ENCODE results near the gene LRRC40. TPM values are rescaled to one million over a fixed set of nuclear protein-coding genes. Genes with fewer than 3 reads are reported as not detected.

LRRC40 gene
- total and polyA plus RNA-seq, 2 donors: 16.3 to 22.2 TPM

DNA sequence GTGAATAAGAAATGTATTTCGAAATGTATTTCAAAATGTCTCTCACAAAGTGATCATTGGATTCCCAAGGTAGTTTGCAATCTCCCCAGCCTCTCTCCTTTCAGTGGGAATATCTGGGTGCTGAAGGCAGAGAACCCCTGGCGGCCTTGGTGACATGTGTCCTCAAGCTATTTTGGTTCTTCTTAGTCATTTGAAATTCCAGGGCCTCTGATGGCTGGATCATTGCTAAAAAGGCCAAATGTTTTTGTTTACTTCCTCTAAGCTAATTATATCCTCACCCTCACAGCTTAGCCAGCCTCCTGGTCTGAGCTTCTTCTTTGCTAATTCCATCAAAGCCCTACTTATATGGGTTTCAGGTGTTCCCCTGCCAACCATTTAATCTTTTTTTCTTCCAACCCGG is 71.2 kb downstream of the LRRC40 start:
- no peaks in the 10 kb centered on the region for H3K9me3 ChIP-seq (ENCODE audit: control insufficient read depth in 2 of 2, insufficient read depth in 1 of 2, low read length in 1 of 2)
- no peak overlapping the region for H3K27ac ChIP-seq (ENCODE audit: low read depth in 1 of 2, low read length in 1 of 2)
- WGBS: 93% methylated on average over 3 of the region's 3 CpGs
- H3K27me3 ChIP-seq (ENCODE audit: control insufficient read depth in 2 of 2, insufficient read depth in 1 of 2, low read length in 1 of 2): no peaks in the 10 kb centered on the region
- H3K4me1 ChIP-seq (ENCODE audit: control insufficient read depth in 2 of 2, insufficient read depth in 2 of 2, low read length in 2 of 2): no peaks in the 10 kb centered on the region
- DNase-seq (ENCODE audit: low read depth in 6 of 9, low spot score in 9 of 9): no peak
- H3K4me3 ChIP-seq (ENCODE audit: low read length in 2 of 2): no peak overlapping the region
- H3K36me3 ChIP-seq (ENCODE audit: control insufficient read depth in 2 of 2, insufficient read depth in 2 of 2, low read length in 1 of 2): no peaks in the 10 kb centered on the region

- Histone ChIP-seq H3K36me3 (ENCODE audit: control insufficient read depth in 2 of 2, insufficient read depth in 2 of 2, low read length in 1 of 2) (no peaks in the 10 kb centered on the region), H3K4me3 (ENCODE audit: low read length in 2 of 2) (no peak overlapping the region), H3K27ac (ENCODE audit: low read depth in 1 of 2, low read length in 1 of 2) (no peak overlapping the region), H3K27me3 (ENCODE audit: control insufficient read depth in 2 of 2, insufficient read depth in 1 of 2, low read length in 1 of 2) (no peaks in the 10 kb centered on the region), H3K4me1 (ENCODE audit: control insufficient read depth in 2 of 2, insufficient read depth in 2 of 2, low read length in 2 of 2) (no peaks in the 10 kb centered on the region), H3K9me3 (ENCODE audit: control insufficient read depth in 2 of 2, insufficient read depth in 1 of 2, low read length in 1 of 2) (no peaks in the 10 kb centered on the region)
- no peak for DNase-seq (ENCODE audit: low read depth in 6 of 9, low spot score in 9 of 9)
Observed at GRCh38 chr1:70117046-70117445, 88.3 kb downstream of the LRRC40 start.

DNA sequence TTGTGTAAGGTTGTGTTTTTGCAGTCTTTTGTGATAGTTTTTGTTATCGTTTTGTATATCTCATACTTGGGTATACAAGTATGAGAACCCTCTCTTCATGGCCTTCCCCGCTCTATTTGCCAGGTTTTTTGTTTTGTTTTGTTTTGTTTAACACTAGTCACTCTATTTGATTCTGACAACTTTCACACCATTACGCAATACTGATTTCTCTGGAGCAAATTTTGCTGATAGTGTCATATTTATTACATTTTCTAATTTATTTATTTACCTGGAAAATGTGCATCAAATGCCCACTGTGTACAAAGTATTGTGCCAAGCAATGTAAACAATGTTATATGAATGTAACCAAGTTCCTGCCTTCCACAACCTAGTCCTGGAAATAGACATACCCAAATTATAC is 90.1 kb downstream of the LRRC40 start:
- no peak for DNase-seq (ENCODE audit: low read depth in 6 of 9, low spot score in 9 of 9)

DNA sequence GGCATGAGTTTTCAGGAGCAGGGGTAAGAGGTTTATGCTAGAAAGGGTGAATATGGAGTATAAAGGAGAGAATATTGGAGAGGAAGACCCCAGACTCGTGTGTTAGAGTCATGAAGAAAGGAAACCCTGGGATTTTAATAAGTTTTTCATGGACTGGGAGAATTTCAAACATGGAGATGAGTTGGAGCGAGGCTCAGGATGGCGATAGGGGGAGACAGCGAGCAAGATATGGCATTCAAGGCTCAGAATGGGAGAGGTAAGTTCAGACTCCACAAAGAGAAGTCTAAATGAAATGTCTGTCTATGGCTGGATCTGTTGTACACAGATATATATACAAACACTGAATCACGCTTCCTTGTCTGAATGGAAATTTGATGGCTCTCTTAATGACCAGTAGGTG is 92.5 kb downstream of the LRRC40 start:
- 91% methylated on average over 5 of the region's 5 CpGs for WGBS

More for the DNA sequence above, 90.1 kb downstream of the LRRC40 start:
- WGBS: 92% methylated on average over 3 of the region's 3 CpGs
- Histone ChIP-seq H3K27me3 (ENCODE audit: control insufficient read depth in 2 of 2, insufficient read depth in 1 of 2, low read length in 1 of 2) (no peaks in the 10 kb centered on the region), H3K9me3 (ENCODE audit: control insufficient read depth in 2 of 2, insufficient read depth in 1 of 2, low read length in 1 of 2) (no peaks in the 10 kb centered on the region), H3K27ac (ENCODE audit: low read depth in 1 of 2, low read length in 1 of 2) (no peak overlapping the region), H3K36me3 (ENCODE audit: control insufficient read depth in 2 of 2, insufficient read depth in 2 of 2, low read length in 1 of 2) (no peaks in the 10 kb centered on the region), H3K4me3 (ENCODE audit: low read length in 2 of 2) (no peak overlapping the region), H3K4me1 (ENCODE audit: control insufficient read depth in 2 of 2, insufficient read depth in 2 of 2, low read length in 2 of 2) (no peaks in the 10 kb centered on the region)

GRCh38 chr1:70109241-70109640 is 96.1 kb downstream of the LRRC40 start:
- H3K4me1 ChIP-seq (ENCODE audit: control insufficient read depth in 2 of 2, insufficient read depth in 2 of 2, low read length in 2 of 2): no peaks in the 10 kb centered on the region
- DNase-seq (ENCODE audit: low read depth in 6 of 9, low spot score in 9 of 9): no peak
- H3K36me3 ChIP-seq (ENCODE audit: control insufficient read depth in 2 of 2, insufficient read depth in 2 of 2, low read length in 1 of 2): no peaks in the 10 kb centered on the region
- no peaks in the 10 kb centered on the region for H3K27me3 ChIP-seq (ENCODE audit: control insufficient read depth in 2 of 2, insufficient read depth in 1 of 2, low read length in 1 of 2)
- H3K4me3 ChIP-seq (ENCODE audit: low read length in 2 of 2): no peak overlapping the region
- no peaks in the 10 kb centered on the region for H3K9me3 ChIP-seq (ENCODE audit: control insufficient read depth in 2 of 2, insufficient read depth in 1 of 2, low read length in 1 of 2)
- no peak overlapping the region for H3K27ac ChIP-seq (ENCODE audit: low read depth in 1 of 2, low read length in 1 of 2)
- WGBS: 96% methylated on average over 5 of the region's 5 CpGs

More for the DNA sequence above, 92.5 kb downstream of the LRRC40 start:
- H3K36me3 ChIP-seq (ENCODE audit: control insufficient read depth in 2 of 2, insufficient read depth in 2 of 2, low read length in 1 of 2): no peaks in the 10 kb centered on the region
- H3K4me1 ChIP-seq (ENCODE audit: control insufficient read depth in 2 of 2, insufficient read depth in 2 of 2, low read length in 2 of 2): no peaks in the 10 kb centered on the region
- no peaks in the 10 kb centered on the region for H3K9me3 ChIP-seq (ENCODE audit: control insufficient read depth in 2 of 2, insufficient read depth in 1 of 2, low read length in 1 of 2)
- no peak overlapping the region for H3K27ac ChIP-seq (ENCODE audit: low read depth in 1 of 2, low read length in 1 of 2)
- no peak for DNase-seq (ENCODE audit: low read depth in 6 of 9, low spot score in 9 of 9)
- no peaks in the 10 kb centered on the region for H3K27me3 ChIP-seq (ENCODE audit: control insufficient read depth in 2 of 2, insufficient read depth in 1 of 2, low read length in 1 of 2)
- H3K4me3 ChIP-seq (ENCODE audit: low read length in 2 of 2): no peak overlapping the region

GRCh38 chr1:70103770-70104169 is 101.6 kb downstream of the LRRC40 start:
- H3K4me3 ChIP-seq (ENCODE audit: low read length in 2 of 2): no peak overlapping the region
- no peak for DNase-seq (ENCODE audit: low read depth in 6 of 9, low spot score in 9 of 9)
- H3K36me3 ChIP-seq (ENCODE audit: control insufficient read depth in 2 of 2, insufficient read depth in 2 of 2, low read length in 1 of 2): no peaks in the 10 kb centered on the region
- no peaks in the 10 kb centered on the region for H3K27me3 ChIP-seq (ENCODE audit: control insufficient read depth in 2 of 2, insufficient read depth in 1 of 2, low read length in 1 of 2)
- H3K27ac ChIP-seq (ENCODE audit: low read depth in 1 of 2, low read length in 1 of 2): no peak overlapping the region
- H3K4me1 ChIP-seq (ENCODE audit: control insufficient read depth in 2 of 2, insufficient read depth in 2 of 2, low read length in 2 of 2): no peaks in the 10 kb centered on the region
- 95% methylated on average over 1 of the region's 1 CpG for WGBS
- H3K9me3 ChIP-seq (ENCODE audit: control insufficient read depth in 2 of 2, insufficient read depth in 1 of 2, low read length in 1 of 2): no peaks in the 10 kb centered on the region

- Histone ChIP-seq H3K4me3 (ENCODE audit: low read length in 2 of 2) (no peak overlapping the region), H3K9me3 (ENCODE audit: control insufficient read depth in 2 of 2, insufficient read depth in 1 of 2, low read length in 1 of 2) (no peaks in the 10 kb centered on the region), H3K27ac (ENCODE audit: low read depth in 1 of 2, low read length in 1 of 2) (no peak overlapping the region), H3K4me1 (ENCODE audit: control insufficient read depth in 2 of 2, insufficient read depth in 2 of 2, low read length in 2 of 2) (no peaks in the 10 kb centered on the region), H3K27me3 (ENCODE audit: control insufficient read depth in 2 of 2, insufficient read depth in 1 of 2, low read length in 1 of 2) (no peaks in the 10 kb centered on the region), H3K36me3 (ENCODE audit: control insufficient read depth in 2 of 2, insufficient read depth in 2 of 2, low read length in 1 of 2) (no peaks in the 10 kb centered on the region)
- 90% methylated on average over 1 of the region's 1 CpG for WGBS
- DNase-seq (ENCODE audit: low read depth in 6 of 9, low spot score in 9 of 9): no peak
Observed at GRCh38 chr1:70101774-70102173, 103.6 kb downstream of the LRRC40 start.

GRCh38 chr1:70101231-70101630 is 104.1 kb downstream of the LRRC40 start:
- Histone ChIP-seq H3K36me3 (ENCODE audit: control insufficient read depth in 2 of 2, insufficient read depth in 2 of 2, low read length in 1 of 2) (no peaks in the 10 kb centered on the region), H3K27me3 (ENCODE audit: control insufficient read depth in 2 of 2, insufficient read depth in 1 of 2, low read length in 1 of 2) (no peaks in the 10 kb centered on the region), H3K4me1 (ENCODE audit: control insufficient read depth in 2 of 2, insufficient read depth in 2 of 2, low read length in 2 of 2) (no peaks in the 10 kb centered on the region), H3K4me3 (ENCODE audit: low read length in 2 of 2) (no peak overlapping the region), H3K9me3 (ENCODE audit: control insufficient read depth in 2 of 2, insufficient read depth in 1 of 2, low read length in 1 of 2) (no peaks in the 10 kb centered on the region), H3K27ac (ENCODE audit: low read depth in 1 of 2, low read length in 1 of 2) (no peak overlapping the region)
- no peak for DNase-seq (ENCODE audit: low read depth in 6 of 9, low spot score in 9 of 9)
- 90% methylated on average over 2 of the region's 2 CpGs for WGBS

Data from thymus (tissue), 11 donors.